Naive B cell (primary cell): Measurements from ENCODE around the gene CYP4X1. TPM values are rescaled to one million over a fixed set of nuclear protein-coding genes. Genes with fewer than 3 reads are reported as not detected.
"Not testable (repeated sequence)": the region's sequence is repeated elsewhere in the genome, so short reads cannot be mapped to it uniquely, and the experiment has no call there.

Experiments used
- ATAC-seq, 2 donors: fragments of 150-1000 bp; cut with Tn5 transposase; 2 replicates each; pipeline ENCODE4 v1.10.0; 2021; ENCODE audit warnings: low read depth in 2 of 2, mild to moderate bottlenecking in 2 of 2, moderate library complexity in 2 of 2
- DNase-seq: peaks from one replicate; pipeline ENCODE4 v3.0.0; 2022
- H3K27ac Mint-ChIP-seq, 6 donors: one replicate each; pipeline ENCODE4 v1.8.0; 2020 to 2022; ENCODE audit warnings: mild to moderate bottlenecking in 6 of 6, mixed read lengths in 6 of 6, moderate library complexity in 5 of 6, inconsistent platforms in 2 of 6
- H3K27me3 Mint-ChIP-seq, 3 donors: one replicate each; pipeline ENCODE4 v1.8.0; 2021 to 2022; ENCODE audit warnings: mixed read lengths in 3 of 3, mild to moderate bottlenecking in 1 of 3
- H3K36me3 Mint-ChIP-seq, 2 donors: one replicate each; pipeline ENCODE4 v1.8.0; 2020 to 2022; ENCODE audit warnings: mixed read lengths in 2 of 2, inconsistent platforms in 1 of 2, mild to moderate bottlenecking in 1 of 2
- H3K4me1 Mint-ChIP-seq, 3 donors: one replicate each; pipeline ENCODE4 v1.8.0; 2020 to 2022; ENCODE audit warnings: mixed read lengths in 3 of 3, inconsistent platforms in 1 of 3, mild to moderate bottlenecking in 1 of 3, moderate library complexity in 1 of 3
- H3K4me3 Mint-ChIP-seq, 8 donors: one replicate each; pipeline ENCODE4 v1.8.0; 2020 to 2022; ENCODE audit warnings: mild to moderate bottlenecking in 8 of 8, mixed read lengths in 8 of 8, moderate library complexity in 8 of 8, inconsistent platforms in 2 of 8
- H3K9me3 Mint-ChIP-seq, 7 donors: one replicate each; pipeline ENCODE4 v1.8.0; 2020 to 2022; ENCODE audit warnings: mixed read lengths in 7 of 7, mild to moderate bottlenecking in 5 of 7, inconsistent platforms in 2 of 7, moderate library complexity in 1 of 7
- polyA plus RNA-seq, 6 donors: library from polyadenylated mRNA; unstranded; fragments of 300-500 nt; fragmentation: Illumina TruSeq; gene quantifications; one replicate each; pipeline ENCODE4 v1.2.3, GENCODE V29; 2021; ENCODE audit warnings: low read depth in 6 of 6

Gene CYP4X1, protein sequence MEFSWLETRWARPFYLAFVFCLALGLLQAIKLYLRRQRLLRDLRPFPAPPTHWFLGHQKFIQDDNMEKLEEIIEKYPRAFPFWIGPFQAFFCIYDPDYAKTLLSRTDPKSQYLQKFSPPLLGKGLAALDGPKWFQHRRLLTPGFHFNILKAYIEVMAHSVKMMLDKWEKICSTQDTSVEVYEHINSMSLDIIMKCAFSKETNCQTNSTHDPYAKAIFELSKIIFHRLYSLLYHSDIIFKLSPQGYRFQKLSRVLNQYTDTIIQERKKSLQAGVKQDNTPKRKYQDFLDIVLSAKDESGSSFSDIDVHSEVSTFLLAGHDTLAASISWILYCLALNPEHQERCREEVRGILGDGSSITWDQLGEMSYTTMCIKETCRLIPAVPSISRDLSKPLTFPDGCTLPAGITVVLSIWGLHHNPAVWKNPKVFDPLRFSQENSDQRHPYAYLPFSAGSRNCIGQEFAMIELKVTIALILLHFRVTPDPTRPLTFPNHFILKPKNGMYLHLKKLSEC
- not detected for polyA plus RNA-seq

DNA sequence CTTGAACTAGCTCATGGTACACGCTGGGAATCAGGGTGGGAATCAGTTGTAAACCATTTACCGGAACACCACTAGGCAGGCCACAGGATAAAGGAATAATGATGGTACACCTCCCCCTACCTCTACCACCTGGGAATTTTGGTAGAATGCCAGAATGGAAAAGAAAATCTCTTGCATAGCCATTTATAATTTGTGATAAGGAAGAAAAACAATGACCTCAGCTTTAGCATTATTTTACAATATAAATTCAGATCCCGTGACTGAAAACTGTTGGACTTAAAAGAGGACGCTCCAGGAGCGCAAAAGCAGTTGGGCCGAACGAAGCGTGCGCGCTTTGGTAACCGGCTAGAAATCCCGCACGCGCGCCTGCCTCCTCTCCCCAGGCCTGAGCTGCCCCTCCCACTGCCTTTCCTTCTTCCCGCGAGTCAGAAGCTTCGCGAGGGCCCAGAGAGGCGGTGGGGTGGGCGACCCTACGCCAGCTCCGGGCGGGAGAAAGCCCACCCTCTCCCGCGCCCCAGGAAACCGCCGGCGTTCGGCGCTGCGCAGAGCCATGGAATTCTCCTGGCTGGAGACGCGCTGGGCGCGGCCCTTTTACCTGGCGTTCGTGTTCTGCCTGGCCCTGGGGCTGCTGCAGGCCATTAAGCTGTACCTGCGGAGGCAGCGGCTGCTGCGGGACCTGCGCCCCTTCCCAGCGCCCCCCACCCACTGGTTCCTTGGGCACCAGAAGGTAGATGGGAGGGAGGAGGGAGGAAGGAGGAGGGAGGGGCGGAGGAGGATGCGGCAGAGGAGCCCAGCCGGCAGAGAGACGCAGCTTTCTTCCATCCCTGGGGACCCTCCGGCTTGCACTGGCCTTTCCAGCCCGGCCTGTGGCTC, at the start of gene CYP4X1:
Gene CYP4X1, plus strand, starts transcription at position 402 of the 873 bp plus-strand sequence. Its CDS starts 149 bp downstream, at position 551.
- peaks cover 0 to 4% (median 2%) of the 10 kb centered on the region in 7 donors for H3K9me3 Mint-ChIP-seq
- no peaks in the 10 kb centered on the region for H3K36me3 Mint-ChIP-seq
- no peak within 1 kb of the TSS for H3K27ac Mint-ChIP-seq
- ATAC-seq = no peak
- no peak for DNase-seq
- no peak within 1 kb of the TSS for H3K4me3 Mint-ChIP-seq
- H3K27me3 Mint-ChIP-seq = peaks cover 39 to 51% (median 49%) of the 10 kb centered on the region in 3 donors
- H3K4me1 Mint-ChIP-seq = peaks cover 0 to 2% (median 0%) of the 10 kb centered on the region in 3 donors

DNA sequence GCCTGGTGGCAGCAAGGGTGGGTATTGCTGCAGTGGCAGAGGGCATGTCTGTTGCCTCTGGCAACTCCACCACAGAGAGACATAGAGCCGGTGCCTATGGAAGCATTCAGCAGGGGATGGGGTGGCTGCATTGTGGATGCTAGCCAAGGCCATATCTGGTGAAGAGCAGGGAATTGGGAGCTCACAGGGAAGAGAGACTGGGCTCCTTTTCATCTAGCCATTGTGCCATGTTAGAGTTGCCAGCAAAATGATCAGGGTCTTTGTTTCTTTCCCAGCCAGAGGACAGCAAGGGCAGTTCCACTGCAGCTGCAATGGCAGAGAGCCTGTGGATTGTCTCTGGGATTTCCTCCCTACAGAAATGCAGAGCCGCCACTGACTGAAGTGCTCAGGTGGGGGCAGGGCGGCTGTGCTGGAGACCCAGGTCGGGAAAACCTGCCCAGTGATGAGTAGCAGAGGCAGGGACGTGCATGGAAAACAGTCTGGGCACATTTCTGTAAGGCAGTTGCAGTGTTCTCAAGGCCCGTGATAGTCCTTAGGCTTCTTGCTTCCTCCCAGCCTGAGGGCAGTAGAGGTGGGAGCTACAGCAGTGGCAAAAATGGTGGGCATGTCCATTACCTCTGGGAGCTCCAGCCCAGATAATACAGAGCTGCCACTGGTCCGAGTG, 40.2 kb upstream of the CYP4X1 start:
- Mint-ChIP-seq H3K36me3 (peaks cover 0 to 6% of the 10 kb centered on the region in 2 donors), H3K9me3 (peaks cover 0 to 26% (median 17%) of the 10 kb centered on the region in 7 donors), H3K27ac (no peak overlapping the region), H3K4me3 (no peak overlapping the region), H3K27me3 (peaks cover 12 to 36% (median 19%) of the 10 kb centered on the region in 3 donors), H3K4me1 (no peaks in the 10 kb centered on the region)
- DNase-seq = no peak
- ATAC-seq = no peak

DNA sequence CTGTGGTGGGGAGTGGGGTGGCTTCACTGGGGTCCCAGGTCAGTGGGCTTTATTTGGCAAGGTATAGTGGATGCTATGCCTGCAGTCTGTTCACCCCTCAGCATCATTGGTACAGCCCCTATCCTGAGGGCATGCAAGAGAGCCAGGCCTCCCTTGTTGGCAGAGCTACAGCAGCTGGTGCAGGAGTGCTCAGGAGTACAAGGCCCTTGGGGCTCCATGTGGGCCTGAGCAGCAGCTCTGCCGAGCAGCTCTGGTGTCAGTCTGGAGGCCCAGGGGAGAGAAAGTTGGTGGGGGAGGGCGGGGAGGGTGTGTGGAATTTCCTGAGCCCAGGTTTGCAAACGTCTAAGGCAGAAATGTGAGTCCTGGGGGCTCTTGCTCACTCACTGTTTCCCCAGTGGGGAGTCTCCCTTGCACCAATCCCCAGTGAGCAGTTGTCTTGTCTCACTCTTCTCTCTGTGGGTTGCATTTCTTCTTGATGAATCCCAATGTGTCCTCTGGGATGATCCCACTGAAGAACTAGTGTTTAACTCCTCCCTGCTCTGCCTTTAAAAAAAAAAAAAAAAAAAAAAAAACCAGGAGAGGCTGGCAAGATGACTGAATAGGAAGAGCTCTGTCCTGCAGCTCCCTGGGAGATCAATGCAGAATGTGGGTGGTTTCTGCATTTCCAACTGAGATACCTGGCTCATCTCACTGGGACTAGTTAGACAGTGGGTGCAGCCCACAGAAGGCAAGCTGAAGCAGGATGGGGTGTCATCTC, 39.5 kb upstream of the CYP4X1 start:
- DNase-seq = no peak
- Mint-ChIP-seq H3K36me3 (no peaks in the 10 kb centered on the region), H3K4me3 (no peak overlapping the region), H3K27ac (no peak overlapping the region), H3K4me1 (no peaks in the 10 kb centered on the region), H3K27me3 (peaks cover 12 to 36% (median 19%) of the 10 kb centered on the region in 3 donors), H3K9me3 (peaks cover 0 to 25% (median 11%) of the 10 kb centered on the region in 7 donors)
- no peak for ATAC-seq

DNA sequence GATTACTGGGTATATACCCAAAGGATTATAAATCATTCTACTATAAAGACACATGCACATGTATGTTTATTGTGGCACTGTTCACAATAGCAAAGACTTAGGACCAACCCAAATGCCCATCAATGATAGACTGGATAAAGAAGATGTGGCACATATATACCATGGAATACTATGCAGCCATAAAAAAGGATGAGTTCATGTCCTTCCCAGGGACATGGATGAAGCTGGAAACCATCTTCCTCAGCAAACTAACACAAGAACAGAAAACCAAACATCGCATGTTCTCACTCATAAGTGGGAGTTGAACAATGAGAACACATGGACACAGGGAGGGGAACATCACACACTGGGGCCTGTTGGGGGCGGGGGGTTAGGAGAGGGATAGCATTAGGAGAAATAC, 32.9 kb upstream of the CYP4X1 start:
- not testable (repeated sequence) for H3K27ac Mint-ChIP-seq, H3K4me1 Mint-ChIP-seq

DNA sequence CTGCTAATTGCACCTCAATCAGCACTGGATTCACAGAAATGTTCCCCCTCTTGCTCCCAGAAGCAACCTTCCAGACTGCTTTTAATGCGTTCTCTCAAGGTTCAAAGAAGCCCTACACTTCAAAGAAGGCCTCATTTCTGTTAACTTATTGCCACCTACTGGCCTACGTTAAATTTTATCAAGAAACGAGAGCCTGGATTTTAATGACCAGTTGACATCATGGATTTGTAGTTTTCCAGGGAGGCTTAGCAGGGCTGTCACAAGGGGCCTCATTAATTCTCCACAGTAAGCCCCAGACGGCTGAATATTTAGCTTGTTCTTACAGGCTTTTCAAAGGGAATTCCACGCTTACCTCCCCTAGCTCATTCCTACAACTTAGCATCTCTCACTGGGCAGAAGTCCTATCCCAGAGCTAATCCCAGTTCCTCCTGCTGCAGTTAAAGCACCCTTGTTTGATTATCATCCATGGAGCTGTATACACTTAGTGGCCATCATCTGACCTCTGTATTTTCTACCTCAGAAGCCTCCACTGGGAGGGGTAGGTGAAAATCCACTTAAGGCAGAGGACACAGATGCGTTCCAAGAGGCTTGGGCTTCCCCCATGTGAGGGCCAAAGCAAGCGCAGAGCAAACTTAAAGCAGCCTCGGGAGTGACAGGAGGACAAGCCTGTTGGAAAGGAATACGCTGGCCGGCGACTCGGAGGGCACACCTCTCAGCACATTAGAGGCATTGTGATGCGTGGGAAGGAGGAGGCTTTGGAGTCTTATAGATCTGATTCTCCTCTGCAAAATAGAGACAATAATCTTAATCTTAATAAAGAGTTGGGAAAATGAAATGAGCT, 32.2 kb upstream of the CYP4X1 start:
- no peaks in the 10 kb centered on the region for H3K36me3 Mint-ChIP-seq
- H3K4me3 Mint-ChIP-seq = no peak overlapping the region
- H3K27me3 Mint-ChIP-seq = peaks cover 0 to 13% (median 8%) of the 10 kb centered on the region in 3 donors
- DNase-seq (no peak), ATAC-seq (no peak)
- peaks cover 3 to 10% (median 4%) of the 10 kb centered on the region in 7 donors for H3K9me3 Mint-ChIP-seq
- H3K27ac Mint-ChIP-seq = no peak overlapping the region
- no peaks in the 10 kb centered on the region for H3K4me1 Mint-ChIP-seq

More for the DNA sequence above, 32.9 kb upstream of the CYP4X1 start:
- H3K36me3 Mint-ChIP-seq, DNase-seq, ATAC-seq, H3K4me3 Mint-ChIP-seq: not testable (repeated sequence)
- Mint-ChIP-seq H3K27me3 (peaks cover 0 to 15% (median 6%) of the 10 kb centered on the region in 3 donors), H3K9me3 (peaks cover 3 to 14% (median 4%) of the 10 kb centered on the region in 7 donors)

DNA sequence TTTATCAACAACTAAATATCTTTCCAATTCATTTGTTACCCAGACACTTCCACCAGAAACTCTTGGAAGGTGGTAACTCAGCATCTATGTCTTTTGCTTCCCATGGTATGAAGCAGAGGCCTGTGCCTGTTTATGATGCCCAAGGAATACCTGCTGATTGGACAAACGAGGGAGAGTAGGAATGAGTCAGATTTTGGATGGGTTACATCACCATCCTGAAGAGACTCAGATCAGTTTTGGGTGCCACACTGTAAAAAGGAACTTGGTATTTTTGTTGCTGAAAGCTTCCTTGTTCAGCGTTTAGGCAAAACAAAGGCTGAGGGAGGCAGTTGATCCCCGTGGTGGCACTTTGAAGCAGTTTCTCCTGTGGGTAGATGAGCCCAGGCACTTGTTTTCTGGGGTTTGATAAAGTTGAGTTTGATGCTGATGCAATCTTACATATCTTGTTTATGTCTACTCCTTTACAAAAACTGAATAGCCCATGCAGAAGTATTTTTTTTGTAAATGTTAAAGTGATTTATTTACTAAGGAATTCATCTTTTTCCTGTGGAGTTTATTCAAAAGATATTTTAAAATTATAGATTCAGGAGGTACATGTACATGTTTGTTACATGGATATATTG, 26.7 kb upstream of the CYP4X1 start:
- no peak for DNase-seq
- no peak for ATAC-seq
- no peak overlapping the region for H3K4me3 Mint-ChIP-seq
- no peaks in the 10 kb centered on the region for H3K4me1 Mint-ChIP-seq
- H3K27ac Mint-ChIP-seq = no peak overlapping the region
- H3K9me3 Mint-ChIP-seq = peaks cover 0 to 5% (median 0%) of the 10 kb centered on the region in 7 donors
- peaks cover 33 to 44% (median 39%) of the 10 kb centered on the region in 3 donors for H3K27me3 Mint-ChIP-seq
- H3K36me3 Mint-ChIP-seq = no peaks in the 10 kb centered on the region

DNA sequence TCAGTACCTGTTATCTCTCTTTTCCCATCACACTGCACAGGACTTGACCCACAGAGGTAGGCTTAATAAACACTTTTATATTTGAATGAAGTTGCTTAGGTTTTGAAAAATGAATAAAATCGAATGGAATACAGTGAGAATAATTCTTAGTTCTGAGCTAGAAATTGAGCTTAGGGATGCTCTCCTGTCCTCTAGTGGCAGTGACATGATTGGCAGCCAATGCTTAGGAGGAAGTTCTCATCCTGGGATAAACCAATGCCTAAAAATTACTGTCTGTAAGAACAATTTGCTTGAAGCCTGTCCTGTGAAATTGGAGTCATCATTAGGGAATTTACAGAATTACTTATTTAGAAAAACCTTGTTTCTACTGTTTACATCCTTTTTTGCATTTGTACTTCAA, 21.3 kb upstream of the CYP4X1 start:
- no peak overlapping the region for H3K27ac Mint-ChIP-seq
- no peaks in the 10 kb centered on the region for H3K36me3 Mint-ChIP-seq
- no peak overlapping the region for H3K4me3 Mint-ChIP-seq
- H3K9me3 Mint-ChIP-seq = peaks cover 0 to 3% (median 0%) of the 10 kb centered on the region in 7 donors
- peaks cover 37 to 58% (median 50%) of the 10 kb centered on the region in 3 donors for H3K27me3 Mint-ChIP-seq
- DNase-seq (no peak), ATAC-seq (no peak)
- no peaks in the 10 kb centered on the region for H3K4me1 Mint-ChIP-seq

DNA sequence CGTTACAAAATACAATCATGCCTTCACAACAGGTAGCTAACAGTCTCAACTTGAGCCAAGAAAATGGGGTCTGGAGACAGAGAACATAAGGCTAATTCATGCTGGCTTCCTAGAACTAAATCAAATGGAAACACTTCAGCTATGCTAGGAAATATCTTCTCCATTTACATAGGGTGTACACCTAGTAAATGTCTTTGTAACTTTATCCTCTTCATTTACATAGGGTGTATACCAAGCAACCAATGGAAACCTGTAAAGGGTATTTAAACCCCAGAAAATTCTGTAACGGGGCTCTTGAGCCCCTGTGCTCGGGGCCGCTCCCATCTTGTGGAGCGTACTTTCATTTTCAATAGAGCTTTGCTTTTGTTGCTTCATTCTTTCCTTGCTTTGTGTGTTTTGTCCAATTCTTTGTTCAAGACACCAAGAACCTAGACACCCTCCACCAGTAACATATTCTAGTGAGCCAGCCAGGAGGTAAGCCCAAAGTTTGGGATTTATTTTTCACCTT, 19.5 kb upstream of the CYP4X1 start:
- no peak overlapping the region for H3K4me3 Mint-ChIP-seq
- H3K27ac Mint-ChIP-seq = peak overlapping the region in 1 of 6 donors; percentile 6
- DNase-seq = no peak
- no peaks in the 10 kb centered on the region for H3K36me3 Mint-ChIP-seq
- ATAC-seq = no peak
- no peaks in the 10 kb centered on the region for H3K4me1 Mint-ChIP-seq
- peaks cover 0 to 3% (median 0%) of the 10 kb centered on the region in 7 donors for H3K9me3 Mint-ChIP-seq
- H3K27me3 Mint-ChIP-seq = peaks cover 29 to 56% (median 44%) of the 10 kb centered on the region in 3 donors

DNA sequence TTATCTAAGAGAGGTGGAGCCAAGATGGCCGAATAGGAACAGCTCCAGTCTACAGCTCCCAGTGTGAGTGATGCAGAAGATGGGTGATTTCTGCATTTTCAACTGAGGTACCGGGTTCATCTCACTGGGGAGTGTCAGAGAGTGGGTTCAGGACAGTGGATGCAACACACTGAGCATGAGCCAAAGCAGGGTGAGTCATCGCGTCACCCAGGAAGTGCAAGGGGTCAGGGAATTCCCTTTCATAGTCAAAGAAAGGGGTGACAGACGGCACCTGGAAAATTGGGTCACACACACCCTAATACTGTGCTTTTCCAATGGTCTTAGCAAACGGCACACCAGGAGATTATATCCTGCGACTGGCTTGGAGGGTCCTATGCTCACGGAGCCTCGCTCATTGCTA, 17.0 kb upstream of the CYP4X1 start:
- H3K27me3 Mint-ChIP-seq = peaks cover 12 to 39% (median 26%) of the 10 kb centered on the region in 3 donors
- not testable (repeated sequence) for DNase-seq, H3K27ac Mint-ChIP-seq, H3K4me1 Mint-ChIP-seq, ATAC-seq, H3K9me3 Mint-ChIP-seq, H3K36me3 Mint-ChIP-seq
- peak overlapping the region in 1 of 8 donors; percentile 25 for H3K4me3 Mint-ChIP-seq

DNA sequence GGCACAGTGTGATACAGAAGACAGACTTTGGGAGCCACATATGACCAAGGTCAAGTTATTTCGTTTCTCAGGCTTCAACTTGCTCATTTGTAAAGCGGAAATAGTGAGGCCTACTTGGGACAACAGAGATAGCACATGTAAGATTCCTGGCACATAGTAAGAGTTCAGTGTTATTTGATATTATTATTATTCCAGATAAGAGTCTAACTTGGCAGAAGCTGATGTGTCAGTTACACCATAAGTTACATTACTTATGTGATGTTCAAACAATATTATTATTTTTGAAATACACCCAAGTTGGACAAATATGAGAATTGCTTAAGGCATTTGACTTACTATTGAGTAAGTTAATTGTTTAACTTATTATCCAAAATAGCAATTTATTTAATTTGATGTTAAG, 10.2 kb upstream of the CYP4X1 start:
- H3K27me3 Mint-ChIP-seq = peaks cover 2 to 19% (median 13%) of the 10 kb centered on the region in 3 donors
- no peak overlapping the region for H3K27ac Mint-ChIP-seq
- peaks cover 0 to 8% (median 3%) of the 10 kb centered on the region in 7 donors for H3K9me3 Mint-ChIP-seq
- H3K4me3 Mint-ChIP-seq = no peak overlapping the region
- DNase-seq (no peak), ATAC-seq (no peak)
- H3K4me1 Mint-ChIP-seq = no peaks in the 10 kb centered on the region
- H3K36me3 Mint-ChIP-seq = no peaks in the 10 kb centered on the region

DNA sequence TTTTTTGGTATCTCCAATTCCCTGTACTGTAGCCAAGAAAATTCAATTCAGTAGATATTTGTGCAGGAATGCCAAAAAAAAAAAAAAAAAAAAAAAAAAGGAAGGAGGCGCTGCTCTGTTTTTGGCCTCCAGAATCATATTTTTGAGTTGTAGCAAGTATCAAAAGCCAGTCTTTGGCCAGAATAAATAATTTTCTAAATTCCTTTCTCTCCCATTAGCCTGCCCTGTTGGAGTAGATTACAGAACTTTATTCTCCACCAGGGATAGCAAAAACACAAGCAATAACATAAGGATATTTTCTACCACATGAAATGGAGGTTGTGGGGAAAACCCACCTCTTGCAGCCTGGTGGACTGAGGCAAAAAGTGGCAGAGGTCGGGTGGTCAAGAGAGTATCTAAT, 2.4 kb upstream of the CYP4X1 start:
- DNase-seq (no peak), ATAC-seq (no peak)
- H3K4me3 Mint-ChIP-seq = peak overlapping the region in 1 of 8 donors; percentile 37
- peaks cover 0 to 2% (median 0%) of the 10 kb centered on the region in 3 donors for H3K4me1 Mint-ChIP-seq
- H3K27ac Mint-ChIP-seq = no peak overlapping the region
- no peaks in the 10 kb centered on the region for H3K36me3 Mint-ChIP-seq
- peaks cover 3 to 8% (median 4%) of the 10 kb centered on the region in 7 donors for H3K9me3 Mint-ChIP-seq
- peaks cover 35 to 51% (median 45%) of the 10 kb centered on the region in 3 donors for H3K27me3 Mint-ChIP-seq
